ENCODE results near the gene KLHL29. TPM values are rescaled to one million over a fixed set of nuclear protein-coding genes. Genes with fewer than 3 reads are reported as not detected.

The KLHL29 gene
- total RNA-seq, 1 experiment from 2014 or later = 12.2 TPM

DNA sequence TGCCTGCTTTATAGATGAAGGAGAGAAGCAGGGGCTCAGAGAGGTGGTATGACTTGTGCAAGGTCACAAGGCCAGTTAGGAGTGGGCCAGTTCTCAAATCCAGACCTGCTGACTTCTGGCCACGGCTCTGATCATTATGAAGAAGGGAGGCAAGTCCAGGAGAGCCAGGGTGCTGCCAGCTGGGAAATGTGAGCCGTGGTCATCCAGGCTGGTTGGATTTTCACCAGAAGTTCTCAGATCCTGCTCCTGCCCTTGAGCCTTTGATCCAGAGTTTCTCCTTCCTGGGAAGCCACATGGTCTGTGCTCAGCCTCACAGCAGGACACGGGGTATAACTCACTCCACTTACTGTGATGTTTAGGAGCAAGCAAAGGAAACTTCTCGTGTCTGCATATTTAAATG is 239.9 kb downstream of the KLHL29 start:
- CTCF ChIA-PET = no interaction called here
- Histone ChIP-seq H3K4me1 (ENCODE audit: insufficient read depth, low read length, poor library complexity, severe bottlenecking) (peaks cover 9% of the 10 kb centered on the region), H3K27ac (ENCODE audit: low read depth, low read length, poor library complexity, severe bottlenecking) (no peak overlapping the region), H3K9me3 (ENCODE audit: low read depth, low read length, poor library complexity, severe bottlenecking) (peaks cover 3% of the 10 kb centered on the region), H3K4me3 (ENCODE audit: low read depth, low read length, poor library complexity, severe bottlenecking) (no peak overlapping the region), H3K27me3 (replicated peaks; ENCODE audit: insufficient read depth, low read depth, low read length, poor library complexity) (no peaks in the 10 kb centered on the region), H3K36me3 (ENCODE audit: insufficient read depth, low read length, poor library complexity, severe bottlenecking) (no peaks in the 10 kb centered on the region)
- POLR2A ChIA-PET (ENCODE audit: low non-redundant PET) = no interaction called here
- intact Hi-C loops (cut with micrococcal nuclease; ENCODE audit: unreplicated experiment) = no loop called here
- TF ChIP-seq EZH2 (IDR thresholded peaks at IDR 0.05; ENCODE audit: borderline replicate concordance, low read depth, low read length, poor library complexity, severe bottlenecking) (no peak), CTCF (conservative IDR thresholded peaks at IDR 0.05; ENCODE audit: low read depth, low read length) (no peak)
- no peak for DNase-seq (ENCODE audit: low spot score)
- no TSS peak for BruUV-seq (replicated peaks)

GRCh38 chr2:23625726-23626125 is 240.7 kb downstream of the KLHL29 start:
- H3K4me3 ChIP-seq (ENCODE audit: low read depth, low read length, poor library complexity, severe bottlenecking) = no peak overlapping the region
- ChIA-PET POLR2A (ENCODE audit: low non-redundant PET) (no interaction called here), CTCF (no interaction called here)
- TF ChIP-seq EZH2 (IDR thresholded peaks at IDR 0.05; ENCODE audit: borderline replicate concordance, low read depth, low read length, poor library complexity, severe bottlenecking) (no peak), CTCF (conservative IDR thresholded peaks at IDR 0.05; ENCODE audit: low read depth, low read length) (no peak)
- intact Hi-C loops (cut with micrococcal nuclease; ENCODE audit: unreplicated experiment) = no loop called here
- H3K27me3 ChIP-seq (replicated peaks; ENCODE audit: insufficient read depth, low read depth, low read length, poor library complexity) = no peaks in the 10 kb centered on the region
- no peak for DNase-seq (ENCODE audit: low spot score)
- peaks cover 6% of the 10 kb centered on the region for H3K4me1 ChIP-seq (ENCODE audit: insufficient read depth, low read length, poor library complexity, severe bottlenecking)
- no peaks in the 10 kb centered on the region for H3K36me3 ChIP-seq (ENCODE audit: insufficient read depth, low read length, poor library complexity, severe bottlenecking)
- no peak overlapping the region for H3K27ac ChIP-seq (ENCODE audit: low read depth, low read length, poor library complexity, severe bottlenecking)
- peaks cover 3% of the 10 kb centered on the region for H3K9me3 ChIP-seq (ENCODE audit: low read depth, low read length, poor library complexity, severe bottlenecking)
- no TSS peak for BruUV-seq (replicated peaks)

DNA sequence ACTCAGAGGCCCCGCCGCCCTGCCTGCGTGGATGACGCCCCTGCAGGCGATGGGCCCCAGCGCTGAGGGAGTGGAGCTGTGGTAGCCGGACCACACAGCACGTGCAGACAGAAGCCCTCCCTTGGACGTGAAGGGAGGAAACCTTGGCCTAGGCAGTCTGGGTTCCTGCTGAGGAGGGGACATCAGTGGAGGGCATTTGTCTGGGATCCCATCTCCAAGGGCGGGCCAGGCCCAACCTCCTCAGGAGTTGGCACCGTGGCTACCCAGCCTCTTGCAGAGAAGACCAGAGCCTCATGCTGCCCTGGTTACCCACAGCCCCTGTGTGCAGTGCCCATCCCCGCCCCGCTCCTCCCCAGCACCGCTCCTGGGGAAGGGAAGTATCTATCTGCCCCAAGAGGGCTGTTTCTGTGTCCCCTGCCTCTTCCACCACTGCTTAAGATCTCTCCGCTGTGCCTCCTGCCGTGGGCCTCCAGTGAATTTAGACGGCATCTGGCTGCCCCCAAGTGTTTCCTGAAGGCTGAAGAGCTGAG is 241.8 kb downstream of the KLHL29 start:
- Histone ChIP-seq H3K4me1 (ENCODE audit: insufficient read depth, low read length, poor library complexity, severe bottlenecking) (no peaks in the 10 kb centered on the region), H3K27me3 (replicated peaks; ENCODE audit: insufficient read depth, low read depth, low read length, poor library complexity) (no peaks in the 10 kb centered on the region), H3K27ac (ENCODE audit: low read depth, low read length, poor library complexity, severe bottlenecking) (no peak overlapping the region), H3K4me3 (ENCODE audit: low read depth, low read length, poor library complexity, severe bottlenecking) (no peak overlapping the region), H3K36me3 (ENCODE audit: insufficient read depth, low read length, poor library complexity, severe bottlenecking) (no peaks in the 10 kb centered on the region), H3K9me3 (ENCODE audit: low read depth, low read length, poor library complexity, severe bottlenecking) (peaks cover 3% of the 10 kb centered on the region)
- intact Hi-C loops (cut with micrococcal nuclease; ENCODE audit: unreplicated experiment) = no loop called here
- TF ChIP-seq EZH2 (IDR thresholded peaks at IDR 0.05; ENCODE audit: borderline replicate concordance, low read depth, low read length, poor library complexity, severe bottlenecking) (no peak), CTCF (conservative IDR thresholded peaks at IDR 0.05; ENCODE audit: low read depth, low read length) (no peak)
- BruUV-seq (replicated peaks) = no TSS peak
- ChIA-PET CTCF (no interaction called here), POLR2A (ENCODE audit: low non-redundant PET) (no interaction called here)
- DNase-seq (ENCODE audit: low spot score) = no peak
